ENCODE results near the gene CCDC88A.
"Not testable (repeated sequence)": the region's sequence is repeated elsewhere in the genome, so short reads cannot be mapped to it uniquely, and the experiment has no call there.

The CCDC88A gene

DNA sequence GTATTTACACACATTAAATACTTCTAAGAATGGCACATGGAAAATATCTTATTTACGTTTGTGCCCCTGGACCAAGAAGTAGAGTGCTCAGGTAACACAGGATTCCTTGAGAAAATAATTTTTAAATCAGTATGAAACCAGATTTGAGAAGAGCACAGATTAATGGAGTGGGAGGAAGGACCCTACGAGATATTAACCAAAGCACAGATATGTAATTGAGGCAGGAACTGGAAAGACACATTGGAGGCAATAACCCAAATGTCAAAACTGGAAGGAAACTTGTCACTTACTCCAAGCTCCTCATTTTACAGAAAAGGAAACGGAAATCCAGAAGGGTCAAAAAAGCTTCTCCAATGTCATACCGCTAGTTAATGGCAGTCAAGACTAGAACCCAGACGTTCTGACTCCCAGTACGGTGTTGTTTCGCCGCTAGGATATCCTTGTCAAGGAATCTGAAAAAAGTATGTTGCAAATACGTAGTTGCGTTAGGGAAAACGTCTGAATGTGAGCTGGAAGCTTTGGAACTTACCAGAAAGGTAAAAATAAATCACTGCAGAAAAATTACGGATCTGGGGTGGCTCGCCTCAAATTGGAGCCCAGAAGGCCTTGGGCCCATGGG lies 151.3 kb downstream of the CCDC88A start:
- no peak for TF ChIP-seq CTCF (IDR thresholded peaks at IDR 0.05; ENCODE audit: borderline replicate concordance, control extremely low read depth, extremely low read depth, insufficient read depth, missing control alignments)
- in situ Hi-C loops (cut with MboI; ENCODE audit: low sequenced_read_pairs, unreplicated experiment): no loop called here
- DNase-seq (ENCODE audit: low spot score): no peak

DNA sequence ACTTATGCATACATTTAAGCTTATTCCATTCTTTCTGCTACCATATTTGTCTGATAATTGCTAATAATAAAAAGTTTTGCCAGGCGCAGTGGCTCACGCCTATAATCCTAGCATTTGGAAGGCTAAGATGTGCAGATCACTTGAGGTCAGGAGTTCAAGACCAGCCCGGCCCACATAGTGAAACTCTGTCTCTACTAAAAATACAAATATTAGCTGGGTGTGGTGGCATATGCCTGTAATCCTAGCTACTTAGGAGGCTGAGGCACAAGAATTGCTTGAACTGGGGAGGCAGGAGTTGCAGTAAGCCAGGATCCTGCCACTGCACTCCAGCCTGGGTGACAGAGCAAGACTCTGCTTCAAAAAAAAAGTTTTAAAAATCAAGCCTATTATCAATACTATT lies 160.1 kb downstream of the CCDC88A start:
- DNase-seq (ENCODE audit: low spot score); in situ Hi-C loops (cut with MboI; ENCODE audit: low sequenced_read_pairs, unreplicated experiment): not testable (repeated sequence)

- in situ Hi-C loops (cut with MboI; ENCODE audit: low sequenced_read_pairs, unreplicated experiment): no loop called here
- DNase-seq (ENCODE audit: low spot score): no peak
- TF ChIP-seq CTCF (IDR thresholded peaks at IDR 0.05; ENCODE audit: borderline replicate concordance, control extremely low read depth, extremely low read depth, insufficient read depth, missing control alignments): no peak
Observed at GRCh38 chr2:55252832-55253231, 166.8 kb downstream of the CCDC88A start.

DNA sequence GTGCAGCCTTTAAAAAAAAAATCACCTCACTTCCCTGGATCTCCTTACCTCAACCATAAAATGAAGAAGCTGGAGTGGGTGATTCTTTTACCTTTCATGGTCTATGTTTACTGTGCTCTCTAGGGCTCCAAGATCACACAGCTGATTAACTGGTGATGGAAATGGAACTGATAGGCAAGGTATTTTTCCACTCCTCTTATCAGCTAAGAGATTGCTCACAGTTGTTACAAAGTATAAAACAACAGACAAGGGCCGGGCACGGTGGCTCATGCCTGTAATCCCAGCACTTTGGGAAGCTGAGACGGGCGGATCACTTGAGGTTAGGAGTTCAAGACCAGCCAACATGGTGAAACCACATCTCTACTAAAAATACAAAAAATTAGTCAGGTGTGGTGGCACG lies 172.6 kb downstream of the CCDC88A start:
- TF ChIP-seq CTCF (IDR thresholded peaks at IDR 0.05; ENCODE audit: borderline replicate concordance, control extremely low read depth, extremely low read depth, insufficient read depth, missing control alignments): no peak
- DNase-seq (ENCODE audit: low spot score): no peak
- in situ Hi-C loops (cut with MboI; ENCODE audit: low sequenced_read_pairs, unreplicated experiment): no loop called here

- DNase-seq (ENCODE audit: low spot score): no peak
- in situ Hi-C loops (cut with MboI; ENCODE audit: low sequenced_read_pairs, unreplicated experiment): no loop called here
- TF ChIP-seq CTCF (IDR thresholded peaks at IDR 0.05; ENCODE audit: borderline replicate concordance, control extremely low read depth, extremely low read depth, insufficient read depth, missing control alignments): no peak
Observed at GRCh38 chr2:55245411-55245810, 174.2 kb downstream of the CCDC88A start.

DNA sequence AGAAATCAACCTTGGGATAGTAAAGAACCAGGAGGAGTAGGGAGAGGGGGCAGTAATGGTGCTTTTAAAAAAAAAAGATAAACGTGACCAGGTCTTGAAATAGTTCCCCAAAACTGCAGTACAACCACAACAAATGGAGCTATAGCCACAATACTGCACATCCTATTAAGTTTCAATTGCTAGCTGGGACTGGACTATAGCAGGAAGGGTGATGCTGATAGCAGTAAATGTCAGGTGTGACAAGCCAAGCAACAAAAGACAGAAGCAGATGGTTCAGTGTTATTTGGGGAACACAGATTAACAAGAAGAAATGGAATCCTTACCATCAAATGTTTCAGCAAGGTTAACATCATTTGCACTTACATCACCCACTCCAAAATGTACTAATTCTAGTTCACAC lies 177.0 kb downstream of the CCDC88A start:
- no peak for TF ChIP-seq CTCF (IDR thresholded peaks at IDR 0.05; ENCODE audit: borderline replicate concordance, control extremely low read depth, extremely low read depth, insufficient read depth, missing control alignments)
- in situ Hi-C loops (cut with MboI; ENCODE audit: low sequenced_read_pairs, unreplicated experiment): no loop called here

DNA sequence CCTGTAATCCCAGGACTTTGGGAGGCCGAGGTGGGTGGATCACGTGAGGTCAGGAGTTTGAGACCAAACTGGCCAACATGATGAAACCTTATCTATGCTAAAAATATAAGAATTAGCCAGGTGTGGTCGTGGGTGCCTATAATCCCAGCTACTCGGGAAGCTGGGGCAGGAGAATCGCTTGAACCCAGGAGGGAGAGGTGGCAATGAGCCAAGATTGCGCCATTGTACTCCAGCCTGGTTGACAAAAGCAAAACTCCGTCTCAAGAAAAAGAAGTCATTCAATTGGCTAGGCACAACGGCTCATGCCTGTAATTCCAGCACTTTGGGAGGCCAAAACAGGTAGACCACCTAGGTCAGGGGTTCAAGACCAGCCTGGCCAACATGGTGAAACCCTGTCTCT lies 178.1 kb downstream of the CCDC88A start:
- in situ Hi-C loops (cut with MboI; ENCODE audit: low sequenced_read_pairs, unreplicated experiment); DNase-seq (ENCODE audit: low spot score): not testable (repeated sequence)

More for the DNA sequence above, 177.0 kb downstream of the CCDC88A start:
- DNase-seq (ENCODE audit: low spot score): no peak

DNA sequence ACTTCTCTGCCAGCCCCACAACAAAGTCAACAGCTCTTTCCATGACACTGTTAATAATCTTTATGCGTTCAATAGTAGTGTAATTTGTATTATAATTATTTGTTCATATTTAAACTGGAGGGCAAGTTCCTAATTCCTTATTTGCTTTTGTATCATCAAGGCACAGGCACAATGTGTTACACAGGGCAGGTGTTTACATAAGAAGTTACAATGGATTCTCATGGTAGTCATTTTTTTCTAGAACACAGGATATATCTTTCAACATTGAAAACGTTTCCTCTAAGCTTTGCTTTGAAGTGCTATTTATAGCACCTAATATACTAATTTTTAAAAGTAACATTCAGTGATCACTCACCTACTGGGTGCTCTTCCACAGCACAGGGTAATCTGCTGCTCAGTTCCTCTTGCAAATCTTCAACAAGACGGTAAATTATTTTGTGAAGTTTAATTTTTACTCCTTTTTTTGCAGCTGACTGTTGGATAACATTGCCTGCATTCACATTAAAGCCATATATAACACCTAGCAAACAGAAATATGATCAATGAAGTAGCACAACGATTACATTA lies 179.9 kb downstream of the CCDC88A start:
- no peak for TF ChIP-seq CTCF (IDR thresholded peaks at IDR 0.05; ENCODE audit: borderline replicate concordance, control extremely low read depth, extremely low read depth, insufficient read depth, missing control alignments)
- in situ Hi-C loops (cut with MboI; ENCODE audit: low sequenced_read_pairs, unreplicated experiment): no loop called here
- DNase-seq (ENCODE audit: low spot score): no peak
